ENCODE measurements around the gene GBX1.

The GBX1 gene

GRCh38 chr7:151167197-151167961 is at the start of gene GBX1:
Gene GBX1, minus strand, starts transcription at chr7:151167694. Its CDS starts 146 bp downstream, at chr7:151167548.
- DNase-seq (ENCODE audit: low read depth in 3 of 3), result no peak

DNA sequence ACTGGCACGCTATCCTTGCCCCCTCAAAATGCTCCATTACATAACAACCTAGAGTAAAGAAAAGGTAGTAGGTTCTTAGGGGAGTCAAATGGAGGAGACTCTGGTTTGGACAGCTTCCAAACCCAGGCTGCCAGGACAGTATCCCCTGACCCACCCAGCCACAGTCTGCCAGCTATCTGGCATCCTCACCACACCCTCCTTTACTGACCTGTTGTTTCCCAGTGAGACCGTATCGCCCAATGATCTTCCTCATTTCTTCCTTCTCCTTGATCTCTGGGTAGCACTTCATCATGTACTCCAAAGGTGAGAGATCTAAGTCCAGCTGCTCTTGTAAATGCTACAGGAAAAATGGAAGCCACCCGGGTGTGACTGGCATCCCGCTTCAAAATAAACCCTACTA is 47.9 kb upstream of the GBX1 start:
- DNase-seq (ENCODE audit: low read depth in 3 of 3), result no peak

- no peak for DNase-seq (ENCODE audit: low read depth in 3 of 3)
Observed at GRCh38 chr7:151213826-151214225, 46.3 kb upstream of the GBX1 start.

- no peak for DNase-seq (ENCODE audit: low read depth in 3 of 3)
Observed at GRCh38 chr7:151212626-151213025, 45.1 kb upstream of the GBX1 start.

DNA sequence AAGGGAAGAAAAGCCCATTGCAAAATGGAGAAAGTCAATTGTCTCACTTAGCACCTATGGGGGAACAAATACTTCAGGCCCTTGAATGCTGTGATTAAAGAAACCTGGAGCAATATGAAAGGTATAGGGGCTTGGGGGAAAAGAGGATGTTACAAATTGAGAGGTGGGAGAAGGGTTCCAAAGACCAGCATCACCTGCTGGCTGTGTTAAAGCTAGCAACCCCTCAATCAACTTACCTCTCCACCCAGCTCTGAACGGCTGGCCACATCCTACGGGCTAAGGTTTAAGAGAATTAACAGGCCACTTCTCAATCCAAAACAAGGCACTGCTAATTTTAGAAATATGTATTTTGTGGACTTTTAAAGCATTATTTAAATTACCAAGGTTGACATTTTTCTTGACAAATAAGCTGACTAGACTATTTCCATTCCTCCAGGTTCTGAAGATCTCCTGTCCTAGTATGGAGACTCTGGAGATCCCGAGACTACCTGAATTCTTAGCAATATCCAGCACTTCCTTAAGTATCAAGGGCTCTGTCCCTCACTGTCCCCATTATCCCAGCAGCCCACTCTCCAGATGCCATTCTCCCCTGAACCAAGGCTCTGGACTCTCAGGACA is 43.8 kb upstream of the GBX1 start:
- no peak for DNase-seq (ENCODE audit: low read depth in 3 of 3)

- DNase-seq (ENCODE audit: low read depth in 3 of 3), result no peak
Observed at GRCh38 chr7:151210087-151210854, 42.8 kb upstream of the GBX1 start, which contains the start of gene H2BK1. Gene H2BK1, minus strand, starts transcription at chr7:151210488. Its CDS starts 170 bp downstream, at chr7:151210318.

GRCh38 chr7:151209588-151209987 is 42.1 kb upstream of the GBX1 start:
- DNase-seq (ENCODE audit: low read depth in 3 of 3), result no peak

DNA sequence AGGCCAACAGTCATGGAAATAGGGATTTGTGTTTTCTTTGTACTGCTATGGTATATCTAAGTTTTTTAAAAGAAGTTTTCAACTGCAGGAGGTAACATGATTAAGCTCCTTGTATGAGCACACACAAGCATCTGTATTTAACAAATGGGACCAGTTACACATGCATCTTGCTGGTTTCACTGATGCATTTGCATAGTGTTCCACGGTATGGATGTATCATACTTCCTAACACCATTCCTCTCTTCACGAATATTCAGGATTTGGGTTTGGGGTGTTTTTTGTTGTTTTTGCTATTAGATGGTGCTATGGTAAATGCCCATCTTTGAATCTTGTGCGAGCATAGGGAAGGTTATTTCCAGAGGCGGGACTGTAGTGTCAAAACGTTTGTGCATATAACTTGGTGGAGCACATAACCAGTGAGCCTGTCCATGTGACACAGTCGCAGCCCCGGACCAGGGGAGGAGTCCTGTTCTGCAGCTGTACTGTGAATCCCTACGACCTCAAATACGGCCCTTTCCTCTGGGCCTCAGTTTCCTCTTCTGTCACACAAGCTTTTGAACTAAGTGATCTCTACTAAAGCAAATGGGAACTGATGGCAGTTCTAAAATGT is 40.9 kb upstream of the GBX1 start:
- no peak for DNase-seq (ENCODE audit: low read depth in 3 of 3)

- no peak for DNase-seq (ENCODE audit: low read depth in 3 of 3)
Observed at GRCh38 chr7:151207804-151208203, 40.3 kb upstream of the GBX1 start.

- no peak for DNase-seq (ENCODE audit: low read depth in 3 of 3)
Observed at GRCh38 chr7:151207315-151207714, 39.8 kb upstream of the GBX1 start.

GRCh38 chr7:151206914-151207313 is 39.4 kb upstream of the GBX1 start:
- DNase-seq (ENCODE audit: low read depth in 3 of 3), result no peak

DNA sequence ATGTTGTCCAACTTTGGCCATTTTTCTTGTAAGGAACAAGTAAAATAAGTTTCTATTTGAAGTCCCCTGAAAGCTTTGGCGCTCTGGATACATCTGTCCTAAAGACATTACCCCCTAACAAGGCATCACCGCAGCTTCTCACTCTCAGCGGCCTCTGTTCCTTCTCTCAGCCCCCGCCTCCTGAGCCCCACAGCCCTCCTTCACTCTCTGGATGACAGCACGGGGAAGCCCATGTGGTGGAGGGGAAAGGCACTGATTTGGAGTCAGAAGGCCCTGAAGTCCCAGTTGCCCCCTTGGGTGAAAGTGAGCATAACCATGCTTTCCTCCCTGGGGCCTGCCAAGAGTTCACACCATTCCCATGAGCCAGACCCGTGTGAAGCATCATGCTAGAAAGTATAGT is 38.2 kb upstream of the GBX1 start:
- DNase-seq (ENCODE audit: low read depth in 3 of 3), result no peak

- DNase-seq (ENCODE audit: low read depth in 3 of 3), result no peak
Observed at GRCh38 chr7:151204383-151205032, 37.0 kb upstream of the GBX1 start.

GRCh38 chr7:151202836-151203235 is 35.3 kb upstream of the GBX1 start:
- no peak for DNase-seq (ENCODE audit: low read depth in 3 of 3)

GRCh38 chr7:151201751-151202150 is 34.3 kb upstream of the GBX1 start:
- DNase-seq (ENCODE audit: low read depth in 3 of 3), result no peak

DNA sequence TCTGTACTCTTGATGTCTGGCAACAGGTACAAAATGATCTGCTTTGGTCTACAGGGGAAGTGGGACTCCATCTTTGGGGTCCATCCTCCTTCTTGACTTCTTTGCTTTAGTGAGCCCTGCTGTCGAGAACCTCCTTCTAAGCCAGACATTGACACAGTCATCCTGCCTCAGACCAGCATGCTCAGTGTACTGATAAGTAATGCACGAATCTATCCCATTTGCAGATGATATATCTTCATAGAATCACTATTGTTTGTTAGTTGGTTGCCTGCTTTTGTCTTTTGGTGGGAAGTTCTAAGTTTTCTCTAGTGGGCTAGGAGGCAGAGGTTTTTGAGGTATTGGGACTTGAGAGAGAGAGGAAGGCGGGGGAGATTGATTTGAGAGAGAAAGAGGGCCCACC is 33.9 kb upstream of the GBX1 start:
- DNase-seq (ENCODE audit: low read depth in 3 of 3), result no peak

GRCh38 chr7:151198945-151199848 is 31.7 kb upstream of the GBX1 start:
- DNase-seq (ENCODE audit: low read depth in 3 of 3), result no peak

- DNase-seq (ENCODE audit: low read depth in 3 of 3), result no peak
Observed at GRCh38 chr7:151197932-151198331, 30.4 kb upstream of the GBX1 start.

DNA sequence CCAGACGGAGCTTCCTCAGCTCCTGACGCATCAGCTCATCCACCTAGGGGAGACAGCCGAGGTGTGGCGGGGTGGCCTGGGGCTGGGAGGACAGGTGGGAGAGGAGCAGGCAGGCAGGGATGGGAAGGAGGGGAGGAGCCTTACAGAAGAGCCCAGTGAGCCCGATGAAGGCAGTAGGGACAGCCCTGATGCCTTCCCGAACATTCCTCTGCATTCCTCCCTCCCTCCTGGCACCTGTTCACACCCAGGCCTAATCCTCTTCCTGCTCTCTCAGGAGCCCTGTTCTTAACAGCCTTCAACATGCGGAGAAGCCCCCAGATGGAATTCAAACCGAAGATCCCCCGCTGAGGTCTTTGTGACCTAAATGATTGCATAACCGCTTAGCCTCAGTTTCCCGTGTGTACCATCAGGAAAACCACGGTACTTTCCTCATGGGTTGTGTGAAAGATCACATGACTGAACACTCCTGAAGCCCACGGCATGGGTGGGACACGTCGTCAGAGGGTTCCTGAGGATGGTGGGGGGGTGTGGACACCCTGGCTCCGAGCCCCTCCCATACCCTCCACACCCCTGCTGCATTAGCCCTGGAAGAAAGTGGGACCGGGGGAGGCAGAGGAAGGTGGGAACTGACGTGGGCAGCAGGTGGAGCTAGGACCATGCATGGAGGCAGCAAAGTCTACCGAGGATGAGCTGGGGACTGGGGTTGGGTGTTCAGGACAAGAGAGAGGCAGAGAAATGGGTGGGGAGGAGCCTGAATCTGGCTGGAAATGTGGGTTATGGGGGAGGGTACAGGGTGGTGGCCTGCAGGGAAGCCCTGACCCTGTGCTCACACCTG is 28.3 kb upstream of the GBX1 start:
- DNase-seq (ENCODE audit: low read depth in 3 of 3), result no peak

- no peak for DNase-seq (ENCODE audit: low read depth in 3 of 3)
Observed at GRCh38 chr7:151194188-151194587, 26.7 kb upstream of the GBX1 start.
